ENCODE results near the gene F2RL2. TPM values are rescaled to one million over a fixed set of nuclear protein-coding genes. Genes with fewer than 3 reads are reported as not detected.

Gene F2RL2
- total and polyA plus RNA-seq, 2 of the 4 experiments (the other 2 are of a cell fraction), result 21.7 to 32.8 TPM

DNA sequence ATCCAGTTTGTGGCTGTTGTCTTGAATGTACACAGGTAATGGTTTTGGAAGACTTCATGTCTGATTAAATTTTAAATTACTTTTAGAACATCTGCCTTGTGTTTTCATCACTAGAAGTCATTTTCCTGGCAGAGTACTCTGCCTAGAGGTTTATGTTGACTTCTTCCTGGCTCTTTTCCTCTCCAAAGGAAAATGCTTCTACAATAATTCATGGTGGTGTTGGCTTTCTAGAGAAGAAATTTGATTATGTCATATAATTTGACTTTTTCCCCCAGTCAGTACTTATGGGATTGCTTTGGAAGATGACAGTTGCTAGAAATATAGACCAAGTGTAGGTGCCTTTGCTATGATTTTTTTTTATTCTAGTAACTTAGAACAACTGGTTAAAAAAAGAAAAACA, 46.8 kb downstream of the F2RL2 start:
- no peak overlapping the region for H3K18ac ChIP-seq (ENCODE audit: low read depth, low read length)
- in situ Hi-C loops (cut with MboI; ENCODE audit: low sequenced_read_pairs), result no loop called here
- H3K4me2 ChIP-seq (ENCODE audit: low read depth, low read length), result no peak overlapping the region
- H3K27ac ChIP-seq (ENCODE audit: insufficient read depth, low read length), result no peak overlapping the region
- no peak overlapping the region for H3K4me3 ChIP-seq (ENCODE audit: insufficient read depth, low read depth, low read length)
- no peak overlapping the region for H2AFZ ChIP-seq (replicated peaks; ENCODE audit: low read length, poor library complexity)
- ChIA-PET POLR2A (ENCODE audit: unreplicated experiment) (no interaction called here), CTCF (no interaction called here)
- H3K4ac ChIP-seq (ENCODE audit: low read depth, low read length), result no peak overlapping the region
- DNase-seq, result no peak
- TF ChIP-seq MXI1 (IDR thresholded peaks at IDR 0.05; ENCODE audit: borderline replicate concordance, low read depth, low read length), result no peak
- no peak for TF ChIP-seq RCOR1 (IDR thresholded peaks at IDR 0.05; ENCODE audit: insufficient replicate concordance, low read length)
- no peak for TF ChIP-seq ELK1 (IDR thresholded peaks at IDR 0.05; ENCODE audit: borderline replicate concordance, low read depth, low read length)
- TF ChIP-seq BHLHE40 (IDR thresholded peaks at IDR 0.05; ENCODE audit: low read depth, low read length), result no peak
- no peak overlapping the region for H2AK9ac ChIP-seq (replicated peaks; ENCODE audit: low read depth, low read length, poor library complexity)
- no peak overlapping the region for H3K23ac ChIP-seq (ENCODE audit: low read depth, low read length)
- H3K56ac ChIP-seq (ENCODE audit: extremely low read depth, insufficient read depth, low read length), result no peak overlapping the region
- H3K9me3 ChIP-seq (ENCODE audit: control insufficient read depth, insufficient read depth, low read length), result no peaks in the 10 kb centered on the region
- H4K91ac ChIP-seq (ENCODE audit: insufficient read depth, low read depth, low read length), result no peak overlapping the region
- dilution Hi-C loops (cut with HindIII; ENCODE audit: low sequenced_read_pairs, unreplicated experiment), result no loop called here
- H3K14ac ChIP-seq (replicated peaks; ENCODE audit: low read depth, low read length), result no peak overlapping the region
- no peaks in the 10 kb centered on the region for H3K4me1 ChIP-seq (ENCODE audit: control insufficient read depth, insufficient read depth, low read length)
- BruUV-seq (replicated peaks), result no TSS peak
- no peaks in the 10 kb centered on the region for H3K36me3 ChIP-seq (ENCODE audit: control insufficient read depth, insufficient read depth, low read length)
- no peak overlapping the region for H2AK5ac ChIP-seq (ENCODE audit: low read depth, low read length)
- no peak overlapping the region for H3K9ac ChIP-seq (ENCODE audit: low read depth, low read length)
- no peak overlapping the region for H4K8ac ChIP-seq (ENCODE audit: low read depth in 2 of 2, low read length in 2 of 2)
- H3K79me1 ChIP-seq (ENCODE audit: low read depth in 1 of 2, low read length in 2 of 2), result no peaks in the 10 kb centered on the region
- no peak overlapping the region for H2BK20ac ChIP-seq (ENCODE audit: low read depth, low read length)
- H4K20me1 ChIP-seq (ENCODE audit: insufficient read depth, low read length), result no peaks in the 10 kb centered on the region
- H2BK15ac ChIP-seq (ENCODE audit: low read depth, low read length), result no peak overlapping the region
- H4K5ac ChIP-seq (ENCODE audit: low read depth, low read length), result no peak overlapping the region
- H2BK5ac ChIP-seq (ENCODE audit: low read depth, low read length, poor library complexity, severe bottlenecking), result no peak overlapping the region
- peaks cover 2% of the 10 kb centered on the region; the same call in 1 of the 2 replicates for H3K27me3 ChIP-seq (ENCODE audit: control insufficient read depth, insufficient read depth, low read length)
- intact Hi-C loops (cut with micrococcal nuclease), result no loop called here
- H3K9me1 ChIP-seq (ENCODE audit: insufficient read depth, low read length), result no peaks in the 10 kb centered on the region; the same call in 1 of the 2 replicates
- no peak for ATAC-seq (ENCODE audit: low read depth)
- H2BK120ac ChIP-seq (ENCODE audit: low read depth, low read length), result no peak overlapping the region

Measured in IMR-90 (cell line).